ENCODE measurements around the gene GPR3. TPM values are rescaled to one million over a fixed set of nuclear protein-coding genes. Genes with fewer than 3 reads are reported as not detected.
"Not testable (repeated sequence)": the region's sequence is repeated elsewhere in the genome, so short reads cannot be mapped to it uniquely, and the experiment has no call there.

The GPR3 gene
- total RNA-seq, 1 experiment from 2014 or later = 0.98 TPM

GRCh38 chr1:27431601-27431940 is 39.1 kb downstream of the GPR3 start:
- TF ChIP-seq EZH2 (IDR thresholded peaks at IDR 0.05; ENCODE audit: low read depth) (no peak), CTCF (conservative IDR thresholded peaks at IDR 0.05) (no peak)
- DNase-seq = no peak
- no peaks in the 10 kb centered on the region for H3F3A ChIP-seq (ENCODE audit: insufficient read depth, low read depth)
- peaks cover 9% of the 10 kb centered on the region for H3K4me1 ChIP-seq (replicated peaks; ENCODE audit: insufficient read depth)
- H3K9me2 ChIP-seq (ENCODE audit: insufficient read depth) = no peaks in the 10 kb centered on the region
- no peak overlapping the region for H3K4me2 ChIP-seq
- no peak overlapping the region for H2AFZ ChIP-seq
- intact Hi-C loops (cut with micrococcal nuclease; ENCODE audit: unreplicated experiment) = no loop called here
- H3K27ac ChIP-seq = no peak overlapping the region
- CTCF ChIA-PET = no interaction called here
- POLR2A ChIA-PET (ENCODE audit: unreplicated experiment) = no interaction called here
- no peaks in the 10 kb centered on the region for H3K9me3 ChIP-seq (ENCODE audit: insufficient read depth, low read depth)
- H3K79me2 ChIP-seq (ENCODE audit: low read depth) = peaks cover 22% of the 10 kb centered on the region
- H3K36me3 ChIP-seq (ENCODE audit: low read depth) = no peaks in the 10 kb centered on the region
- BruUV-seq (replicated peaks) = no TSS peak
- no peak overlapping the region for H3K4me3 ChIP-seq
- no peaks in the 10 kb centered on the region; the same call in 1 of the 2 replicates for H4K20me1 ChIP-seq (ENCODE audit: insufficient read depth)
- no peaks in the 10 kb centered on the region for H3K27me3 ChIP-seq (ENCODE audit: insufficient read depth, low read depth)

DNA sequence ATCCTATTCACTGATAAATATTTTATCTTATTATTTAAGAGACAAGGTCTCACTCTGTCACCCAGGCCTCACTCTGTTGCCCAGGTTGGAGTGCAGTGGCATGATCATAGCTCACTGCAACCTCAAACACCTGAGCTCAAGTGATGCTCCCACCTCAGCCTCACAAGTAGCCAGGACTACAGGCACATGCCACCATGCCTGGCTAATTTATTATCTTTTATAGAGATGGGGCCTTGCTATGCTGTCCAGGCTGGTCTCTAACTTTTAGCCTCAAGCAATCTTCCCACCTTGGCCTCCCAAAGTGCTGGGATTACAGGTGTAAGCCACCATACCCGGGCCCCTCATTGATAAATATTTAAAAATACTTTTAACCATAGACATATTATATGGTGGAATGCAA is 40.3 kb downstream of the GPR3 start:
- H4K20me1 ChIP-seq (ENCODE audit: insufficient read depth); H3K27me3 ChIP-seq (ENCODE audit: insufficient read depth, low read depth); CTCF ChIA-PET; H3K36me3 ChIP-seq (ENCODE audit: low read depth); POLR2A ChIA-PET (ENCODE audit: unreplicated experiment); H3K27ac ChIP-seq; H2AFZ ChIP-seq; DNase-seq; H3F3A ChIP-seq (ENCODE audit: insufficient read depth, low read depth); H3K4me3 ChIP-seq; H3K9me2 ChIP-seq (ENCODE audit: insufficient read depth); intact Hi-C loops (cut with micrococcal nuclease; ENCODE audit: unreplicated experiment); H3K4me2 ChIP-seq; BruUV-seq (replicated peaks); H3K9me3 ChIP-seq (ENCODE audit: insufficient read depth, low read depth): not testable (repeated sequence)
- Histone ChIP-seq H3K79me2 (ENCODE audit: low read depth) (peaks cover 33% of the 10 kb centered on the region), H3K4me1 (replicated peaks; ENCODE audit: insufficient read depth) (peaks cover 20% of the 10 kb centered on the region)

GRCh38 chr1:27433706-27434105 is 41.3 kb downstream of the GPR3 start:
- Histone ChIP-seq H3K27me3 (ENCODE audit: insufficient read depth, low read depth) (no peaks in the 10 kb centered on the region), H4K20me1 (ENCODE audit: insufficient read depth) (no peaks in the 10 kb centered on the region; the same call in 1 of the 2 replicates), H2AFZ (no peak overlapping the region), H3K9me2 (ENCODE audit: insufficient read depth) (no peaks in the 10 kb centered on the region), H3K4me2 (no peak overlapping the region), H3K27ac (no peak overlapping the region), H3K4me3 (no peak overlapping the region), H3K4me1 (replicated peaks; ENCODE audit: insufficient read depth) (peaks cover 30% of the 10 kb centered on the region), H3K79me2 (ENCODE audit: low read depth) (peaks cover 43% of the 10 kb centered on the region), H3F3A (ENCODE audit: insufficient read depth, low read depth) (peaks cover 8% of the 10 kb centered on the region; the same call in 1 of the 2 replicates), H3K9me3 (ENCODE audit: insufficient read depth, low read depth) (no peaks in the 10 kb centered on the region), H3K36me3 (ENCODE audit: low read depth) (no peaks in the 10 kb centered on the region)
- intact Hi-C loops (cut with micrococcal nuclease; ENCODE audit: unreplicated experiment) = no loop called here
- BruUV-seq (replicated peaks) = no TSS peak
- TF ChIP-seq CTCF (conservative IDR thresholded peaks at IDR 0.05) = no peak
- no peak for TF ChIP-seq EZH2 (IDR thresholded peaks at IDR 0.05; ENCODE audit: low read depth)
- ChIA-PET CTCF (interaction anchor here (0.6 to 0.8 kb wide), 2 partner anchors 105 to 169 kb away, joined by 3 to 5 read pairs; no protein-coding TSS in a partner anchor), POLR2A (ENCODE audit: unreplicated experiment) (interaction anchor here (0.6 kb wide), 1 partner anchor 645 kb away, joined by 3 read pairs; no protein-coding TSS in a partner anchor)
- DNase-seq = no peak
